ENCODE data around the gene NDUFA12. TPM values are rescaled to one million over a fixed set of nuclear protein-coding genes. Genes with fewer than 3 reads are reported as not detected.
A peak's percentile ranks its signal among the peaks of the same experiment; 100 is the strongest.

NDUFA12 gene
- total RNA-seq, 8 experiments from 2014 or later = 138 to 334 (median 193) TPM

DNA sequence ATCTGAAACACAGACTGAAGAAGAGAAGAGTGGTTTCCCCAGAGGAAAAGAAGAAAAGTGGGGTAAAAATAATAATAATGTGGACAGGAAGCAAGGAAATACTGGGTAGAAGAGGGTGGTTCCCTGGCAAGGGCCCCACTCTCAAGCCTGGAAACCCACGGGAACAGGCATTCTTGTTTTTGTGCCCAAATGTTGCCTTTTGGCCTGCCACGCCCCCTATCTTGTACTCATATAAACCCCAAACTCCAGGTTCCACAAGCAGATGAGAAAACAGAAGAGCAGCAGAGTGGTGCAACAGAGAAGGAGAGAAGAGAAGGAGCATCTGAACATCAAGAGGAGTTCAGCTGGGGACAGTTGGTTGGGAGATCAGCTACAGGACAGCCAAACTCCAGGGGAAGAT is 51.2 kb downstream of the NDUFA12 start:
- in situ Hi-C loops (cut with MboI; ENCODE audit: low pct_unique_long_range_greater_than_20kb in 2 of 9, low sequenced_read_pairs in 9 of 9, unreplicated experiment in 9 of 9) = no loop called here
- WGBS, 10 experiments = 39 to 100% (median 76%) methylated on average over 1 to 2 of the region's 2 CpGs; no CpG with 5 or more reads in 4 of the 10 experiments
- no peak for ATAC-seq (replicated peaks in 6 of 8)
- no peak overlapping the region for H3K4me3 ChIP-seq
- no peaks in the 10 kb centered on the region for H3K4me1 ChIP-seq (replicated peaks in 1 of 2)
- no peak overlapping the region for H3K27ac ChIP-seq

GRCh38 chr12:94951071-94951934 is 52.2 kb downstream of the NDUFA12 start:
- peak in 2 of 8 experiments; percentile 15 to 80 for ATAC-seq (replicated peaks in 6 of 8)
- Histone ChIP-seq H3K4me1 (replicated peaks in 1 of 2) (no peaks in the 10 kb centered on the region), H3K4me3 (no peak overlapping the region), H3K27ac (no peak overlapping the region)
- in situ Hi-C loops (cut with MboI; ENCODE audit: low pct_unique_long_range_greater_than_20kb in 2 of 9, low sequenced_read_pairs in 9 of 9, unreplicated experiment in 9 of 9) = no loop called here
- 49 to 100% (median 66%) methylated on average over 1 to 6 of the region's 7 CpGs for WGBS, 10 experiments

DNA sequence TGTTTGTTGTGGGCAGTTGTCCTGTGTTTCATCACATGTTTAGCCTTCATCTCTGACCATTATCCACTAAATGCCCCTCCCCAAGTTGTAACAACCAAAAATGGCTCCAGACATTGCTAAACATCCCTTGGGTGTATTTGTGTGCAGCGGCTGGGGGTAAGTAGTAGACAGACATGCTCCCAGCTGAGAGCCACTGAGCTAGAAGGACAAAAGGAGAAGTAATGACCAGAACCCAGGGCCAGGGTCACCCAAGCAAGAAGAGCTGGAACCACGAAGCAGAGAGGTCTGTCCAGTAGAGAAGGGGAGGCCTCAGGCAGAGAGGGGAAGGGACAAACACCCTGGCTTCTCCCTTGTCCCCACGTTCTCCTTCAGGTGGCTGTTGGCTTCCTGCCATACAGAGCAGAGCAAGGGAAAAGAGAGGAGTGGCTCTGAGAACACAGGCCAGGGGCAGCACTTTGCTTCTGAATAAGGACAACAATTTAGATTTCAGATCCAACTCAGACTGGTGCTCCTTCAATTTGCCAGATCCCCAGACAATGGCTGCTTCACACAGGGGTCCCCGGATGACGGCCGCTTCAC is 55.2 kb downstream of the NDUFA12 start:
- WGBS, 10 experiments = 64 to 90% (median 85%) methylated on average over 2 to 4 of the region's 6 CpGs; no CpG with 5 or more reads in 6 of the 10 experiments
- in situ Hi-C loops (cut with MboI; ENCODE audit: low pct_unique_long_range_greater_than_20kb in 2 of 9, low sequenced_read_pairs in 9 of 9, unreplicated experiment in 9 of 9) = no loop called here

DNA sequence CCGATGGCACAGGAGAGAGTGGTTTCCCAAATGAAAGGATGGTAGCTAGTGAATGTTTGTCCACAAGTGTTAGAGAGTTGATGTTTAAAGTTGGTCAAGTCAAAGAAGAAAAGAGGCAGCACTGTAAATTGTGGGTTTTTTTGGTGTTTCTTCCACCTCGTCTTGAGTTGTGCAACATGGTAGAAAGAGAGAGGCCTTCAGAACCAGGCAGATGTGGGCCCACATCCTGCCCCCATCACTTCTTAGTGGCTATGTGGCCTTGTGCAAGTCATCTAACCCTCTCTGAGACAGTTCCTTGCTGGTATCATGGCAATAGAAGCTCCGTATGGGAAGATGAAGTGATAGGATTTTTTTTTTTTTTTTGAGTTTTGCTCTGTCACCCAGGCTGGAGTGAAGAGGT is 60.8 kb downstream of the NDUFA12 start:
- no peak overlapping the region for H3K4me3 ChIP-seq
- ATAC-seq (replicated peaks in 6 of 8) = no peak
- in situ Hi-C loops (cut with MboI; ENCODE audit: low pct_unique_long_range_greater_than_20kb in 2 of 9, low sequenced_read_pairs in 9 of 9, unreplicated experiment in 9 of 9) = no loop called here
- H3K4me1 ChIP-seq (replicated peaks in 1 of 2) = peaks cover 12 to 13% of the 10 kb centered on the region in 2 donors
- H3K27ac ChIP-seq = no peak overlapping the region
- 86 to 100% (median 100%) methylated on average over 1 to 2 of the region's 3 CpGs; no CpG with 5 or more reads in 3 of the 10 experiments for WGBS, 10 experiments

More for the DNA sequence above, 55.2 kb downstream of the NDUFA12 start:
- Histone ChIP-seq H3K4me3 (no peak overlapping the region), H3K4me1 (replicated peaks in 1 of 2) (no peaks in the 10 kb centered on the region), H3K27ac (no peak overlapping the region)
- ATAC-seq (replicated peaks in 6 of 8) = no peak

GRCh38 chr12:94941440-94941862 is 62.0 kb downstream of the NDUFA12 start:
- peak; percentile 46 to 100 (median 95) for ATAC-seq (replicated peaks in 6 of 8)
- Histone ChIP-seq H3K27ac (no peak overlapping the region), H3K4me1 (replicated peaks in 1 of 2) (peaks cover 12 to 13% of the 10 kb centered on the region in 2 donors), H3K4me3 (no peak overlapping the region)
- 0 to 60% (median 20%) methylated on average over 1 to 7 of the region's 7 CpGs; no CpG with 5 or more reads in 3 of the 10 experiments for WGBS, 10 experiments
- in situ Hi-C loops (cut with MboI; ENCODE audit: low pct_unique_long_range_greater_than_20kb in 2 of 9, low sequenced_read_pairs in 9 of 9, unreplicated experiment in 9 of 9) = no loop called here

- in situ Hi-C loops (cut with MboI; ENCODE audit: low pct_unique_long_range_greater_than_20kb in 2 of 9, low sequenced_read_pairs in 9 of 9, unreplicated experiment in 9 of 9) = no loop called here
- peak in 1 of 8 experiments; percentile 19 for ATAC-seq (replicated peaks in 6 of 8)
- peaks cover 12 to 13% of the 10 kb centered on the region in 2 donors for H3K4me1 ChIP-seq (replicated peaks in 1 of 2)
- WGBS, 10 experiments = 80 to 100% (median 95%) methylated on average over 1 to 8 of the region's 9 CpGs; no CpG with 5 or more reads in 3 of the 10 experiments
- H3K4me3 ChIP-seq = no peak overlapping the region
- H3K27ac ChIP-seq = no peak overlapping the region
Measured at GRCh38 chr12:94940771-94941170, 62.7 kb downstream of the NDUFA12 start.

- Histone ChIP-seq H3K27ac (no peak overlapping the region), H3K4me1 (replicated peaks in 1 of 2) (peaks cover 12 to 13% of the 10 kb centered on the region in 2 donors), H3K4me3 (no peak overlapping the region)
- no peak for ATAC-seq (replicated peaks in 6 of 8)
- in situ Hi-C loops (cut with MboI; ENCODE audit: low pct_unique_long_range_greater_than_20kb in 2 of 9, low sequenced_read_pairs in 9 of 9, unreplicated experiment in 9 of 9) = no loop called here
- WGBS, 10 experiments = 60 to 100% (median 90%) methylated on average over 1 to 4 of the region's 4 CpGs; no CpG with 5 or more reads in 3 of the 10 experiments
Measured at GRCh38 chr12:94938583-94938982, 64.9 kb downstream of the NDUFA12 start.

GRCh38 chr12:94930772-94931171 is 72.7 kb downstream of the NDUFA12 start:
- Histone ChIP-seq H3K4me1 (replicated peaks in 1 of 2) (no peaks in the 10 kb centered on the region), H3K27ac (no peak overlapping the region), H3K4me3 (no peak overlapping the region)
- WGBS, 10 experiments = 16 to 85% (median 55%) methylated on average over 1 to 2 of the region's 2 CpGs; no CpG with 5 or more reads in 2 of the 10 experiments
- ATAC-seq (replicated peaks in 6 of 8) = no peak
- in situ Hi-C loops (cut with MboI; ENCODE audit: low pct_unique_long_range_greater_than_20kb in 2 of 9, low sequenced_read_pairs in 9 of 9, unreplicated experiment in 9 of 9) = no loop called here

DNA sequence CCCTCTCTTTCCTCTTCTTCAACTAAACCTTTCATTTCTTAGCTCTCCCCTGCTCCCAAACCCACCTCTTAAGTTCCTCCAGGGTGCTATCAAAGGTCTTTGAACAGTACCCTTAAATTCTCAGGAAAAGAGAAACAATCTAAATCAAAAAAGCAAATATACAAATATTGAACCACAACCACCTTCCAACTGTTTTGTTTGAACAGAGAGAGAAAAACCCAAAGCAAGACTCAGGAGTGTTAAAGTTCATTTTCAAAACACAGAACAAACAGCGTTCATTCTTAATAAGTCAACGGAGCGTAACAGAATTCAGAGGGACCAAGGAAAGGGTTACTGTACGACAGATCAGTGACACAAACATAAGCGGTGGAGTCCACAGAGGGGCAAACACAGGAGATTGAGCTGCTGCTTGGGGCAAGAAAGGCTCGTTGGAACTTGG is 73.3 kb downstream of the NDUFA12 start:
- WGBS, 10 experiments = 20 to 96% (median 81%) methylated on average over 1 to 6 of the region's 6 CpGs; no CpG with 5 or more reads in 1 of the 10 experiments
- in situ Hi-C loops (cut with MboI; ENCODE audit: low pct_unique_long_range_greater_than_20kb in 2 of 9, low sequenced_read_pairs in 9 of 9, unreplicated experiment in 9 of 9) = no loop called here
- Histone ChIP-seq H3K4me3 (no peak overlapping the region), H3K27ac (no peak overlapping the region), H3K4me1 (replicated peaks in 1 of 2) (no peaks in the 10 kb centered on the region)
- ATAC-seq (replicated peaks in 6 of 8) = no peak

DNA sequence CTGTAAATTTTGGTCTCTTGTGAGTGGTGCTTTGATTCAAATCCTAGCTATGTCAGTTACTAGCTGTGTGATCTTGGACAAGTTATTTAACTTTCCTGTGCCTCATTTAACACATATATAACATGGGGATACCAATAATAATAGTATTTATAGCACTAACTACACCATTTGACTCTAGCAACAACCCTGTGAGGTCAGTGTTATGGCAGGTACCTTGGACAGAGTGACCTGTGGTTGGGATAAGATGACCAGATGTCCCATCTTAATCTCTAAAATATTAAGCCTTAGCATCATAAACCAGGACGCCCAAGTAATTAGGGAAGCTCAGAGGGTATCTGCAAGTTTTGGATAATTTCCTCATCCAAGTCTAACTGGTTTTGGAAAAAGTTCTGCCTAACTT is 73.7 kb downstream of the NDUFA12 start:
- H3K4me3 ChIP-seq = no peak overlapping the region
- in situ Hi-C loops (cut with MboI; ENCODE audit: low pct_unique_long_range_greater_than_20kb in 2 of 9, low sequenced_read_pairs in 9 of 9, unreplicated experiment in 9 of 9) = no loop called here
- no peak for ATAC-seq (replicated peaks in 6 of 8)
- H3K27ac ChIP-seq = no peak overlapping the region
- H3K4me1 ChIP-seq (replicated peaks in 1 of 2) = no peaks in the 10 kb centered on the region
- 17 to 100% (median 95%) methylated on average over 1 of the region's 1 CpG; no CpG with 5 or more reads in 4 of the 10 experiments for WGBS, 10 experiments

DNA sequence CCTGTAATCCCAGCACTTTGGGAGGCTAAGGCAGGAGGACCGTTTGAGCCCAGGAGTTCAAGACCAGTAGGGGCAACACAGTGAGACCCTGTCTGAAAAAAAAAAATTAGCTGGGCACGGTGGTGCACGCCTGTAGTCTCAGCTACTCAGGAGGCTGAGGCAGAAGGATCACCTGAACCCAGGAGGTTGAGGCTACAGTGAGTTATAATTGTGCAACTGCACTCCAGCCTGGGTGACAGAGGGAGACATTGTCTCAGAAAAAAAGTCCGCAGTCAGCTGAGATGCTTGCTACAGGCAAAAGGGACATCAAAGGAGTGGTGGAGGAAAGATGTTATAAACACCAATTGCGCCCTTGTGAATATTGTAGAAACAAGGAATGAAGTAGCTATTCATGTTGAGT is 77.8 kb downstream of the NDUFA12 start:
- no peak overlapping the region for H3K27ac ChIP-seq
- H3K4me3 ChIP-seq = no peak overlapping the region
- WGBS, 10 experiments = 36 to 100% (median 88%) methylated on average over 1 to 5 of the region's 5 CpGs
- H3K4me1 ChIP-seq (replicated peaks in 1 of 2) = no peaks in the 10 kb centered on the region
- in situ Hi-C loops (cut with MboI; ENCODE audit: low pct_unique_long_range_greater_than_20kb in 2 of 9, low sequenced_read_pairs in 9 of 9, unreplicated experiment in 9 of 9) = no loop called here
- ATAC-seq (replicated peaks in 6 of 8) = no peak

DNA sequence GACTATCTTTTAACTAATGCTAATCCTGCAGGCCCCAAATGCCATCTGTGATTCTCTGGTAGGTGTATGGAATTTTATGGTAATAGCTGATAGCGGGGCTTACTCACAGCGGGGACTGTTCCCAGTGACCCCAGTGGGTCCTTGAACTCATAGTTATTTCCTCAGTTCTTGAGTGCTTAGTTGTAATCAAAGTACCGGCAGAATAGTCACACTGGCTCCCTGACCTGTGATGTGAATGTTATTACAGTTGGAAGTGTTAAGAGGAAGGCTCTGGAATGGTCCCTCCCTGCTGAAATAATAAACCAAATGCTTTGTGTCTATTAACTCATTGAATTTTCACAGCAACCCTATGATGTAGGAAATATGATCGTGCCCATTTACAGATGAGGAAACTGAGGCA is 78.3 kb downstream of the NDUFA12 start:
- in situ Hi-C loops (cut with MboI; ENCODE audit: low pct_unique_long_range_greater_than_20kb in 2 of 9, low sequenced_read_pairs in 9 of 9, unreplicated experiment in 9 of 9) = no loop called here
- H3K4me3 ChIP-seq = no peak overlapping the region
- H3K27ac ChIP-seq = no peak overlapping the region
- no peak for ATAC-seq (replicated peaks in 6 of 8)
- 57 to 100% (median 90%) methylated on average over 2 to 4 of the region's 4 CpGs; no CpG with 5 or more reads in 3 of the 10 experiments for WGBS, 10 experiments
- no peaks in the 10 kb centered on the region for H3K4me1 ChIP-seq (replicated peaks in 1 of 2)

- in situ Hi-C loops (cut with MboI; ENCODE audit: low pct_unique_long_range_greater_than_20kb in 2 of 9, low sequenced_read_pairs in 9 of 9, unreplicated experiment in 9 of 9) = no loop called here
- no peak for ATAC-seq (replicated peaks in 6 of 8)
- WGBS, 10 experiments = 20 to 100% (median 38%) methylated on average over 1 to 3 of the region's 4 CpGs; no CpG with 5 or more reads in 2 of the 10 experiments
- H3K27ac ChIP-seq = no peak overlapping the region
- no peaks in the 10 kb centered on the region for H3K4me1 ChIP-seq (replicated peaks in 1 of 2)
- no peak overlapping the region for H3K4me3 ChIP-seq
Measured at GRCh38 chr12:94922561-94922960, 80.9 kb downstream of the NDUFA12 start.

All from motor neuron (in vitro differentiated cells).